ENCODE data around the gene SLC15A5.

- no peak for TF ChIP-seq CTCF (IDR thresholded peaks at IDR 0.05)
- TF ChIP-seq EZH2 (IDR thresholded peaks at IDR 0.05): no peak
Measured at GRCh38 chr12:16187660-16188059, 89.8 kb downstream of the SLC15A5 start.

All from neural progenitor cell (in vitro differentiated cells).